Measurements from ENCODE around the gene TIMM23B. TPM values are rescaled to one million over a fixed set of nuclear protein-coding genes. Genes with fewer than 3 reads are reported as not detected.
"Not testable (repeated sequence)": the region's sequence is repeated elsewhere in the genome, so short reads cannot be mapped to it uniquely, and the experiment has no call there.

The TIMM23B gene
- total RNA-seq, 6 experiments from 2014 or later = 12.6 to 15.4 (median 12.9) TPM

DNA sequence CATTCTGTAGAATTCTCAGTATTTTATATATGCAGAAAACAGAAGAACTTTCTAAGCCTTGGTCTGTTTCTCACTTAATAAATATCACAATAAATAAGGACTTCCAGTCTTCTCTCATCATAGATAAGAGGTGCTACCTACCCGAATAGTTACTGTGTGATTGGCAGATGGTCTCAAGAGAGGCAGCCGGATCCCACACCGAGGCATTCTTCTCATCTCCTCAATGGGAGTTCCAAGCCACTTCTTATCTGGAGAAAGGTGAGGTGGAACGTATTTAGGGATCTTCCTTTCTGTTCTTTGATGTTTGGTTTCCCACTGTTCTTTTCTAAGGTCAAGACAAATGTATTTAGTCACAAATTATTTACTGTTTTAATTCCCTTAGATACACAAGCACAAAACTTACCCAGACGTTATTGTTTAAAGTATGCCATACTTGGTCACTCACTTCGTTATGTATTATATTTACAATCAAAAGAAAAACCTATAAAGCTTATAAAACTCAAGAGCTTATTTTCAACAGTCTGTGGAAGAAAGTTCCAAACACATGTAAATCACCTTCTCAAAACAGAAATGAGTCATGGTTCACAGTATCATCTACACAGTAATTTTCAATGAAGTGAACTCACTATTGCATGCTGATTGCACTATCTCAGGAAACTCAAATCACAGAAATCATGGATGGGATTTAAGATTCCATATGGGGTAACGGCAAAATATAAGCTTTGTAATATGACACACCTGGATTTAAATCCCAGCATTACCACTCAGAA is 9.7 kb upstream of the TIMM23B start:
- not testable (repeated sequence) for H3K4me3 Mint-ChIP-seq; H3K9me3 Mint-ChIP-seq; H3K27me3 Mint-ChIP-seq (ENCODE audit: insufficient read depth)

DNA sequence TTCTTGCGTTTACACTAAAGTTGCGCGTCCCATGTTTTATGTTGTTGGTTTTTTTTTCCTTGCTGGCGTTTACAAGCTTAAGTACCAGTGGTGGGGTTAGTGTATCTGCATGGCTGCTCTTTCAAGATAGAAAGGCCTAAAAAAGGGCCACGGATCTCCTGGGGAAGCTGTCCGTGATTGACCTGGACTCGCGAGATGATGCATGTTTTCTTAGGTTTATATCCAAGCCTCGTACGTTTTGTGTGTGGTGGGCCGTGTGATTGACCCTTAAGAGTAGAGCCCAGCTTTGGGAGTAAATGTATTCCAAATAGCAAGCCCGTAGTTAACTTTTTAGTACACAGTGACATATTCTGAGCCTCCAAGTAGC is 469 bp downstream of the TIMM23B start:
- not testable (repeated sequence) for DNase-seq; H3K27me3 Mint-ChIP-seq (ENCODE audit: insufficient read depth); H3K9me3 Mint-ChIP-seq
- Mint-ChIP-seq H3K4me3 (peak overlapping the region; percentile 100), H3K4me1 (ENCODE audit: low read depth) (peaks cover 29% of the 10 kb centered on the region), H3K36me3 (ENCODE audit: low read depth) (peaks cover 12% of the 10 kb centered on the region), H3K27ac (peak overlapping the region; percentile 93)

More for the DNA sequence above, 9.7 kb upstream of the TIMM23B start:
- H3K4me1 Mint-ChIP-seq (ENCODE audit: low read depth) = peaks cover 12% of the 10 kb centered on the region
- H3K36me3 Mint-ChIP-seq (ENCODE audit: low read depth); DNase-seq; H3K27ac Mint-ChIP-seq: not testable (repeated sequence)

DNA sequence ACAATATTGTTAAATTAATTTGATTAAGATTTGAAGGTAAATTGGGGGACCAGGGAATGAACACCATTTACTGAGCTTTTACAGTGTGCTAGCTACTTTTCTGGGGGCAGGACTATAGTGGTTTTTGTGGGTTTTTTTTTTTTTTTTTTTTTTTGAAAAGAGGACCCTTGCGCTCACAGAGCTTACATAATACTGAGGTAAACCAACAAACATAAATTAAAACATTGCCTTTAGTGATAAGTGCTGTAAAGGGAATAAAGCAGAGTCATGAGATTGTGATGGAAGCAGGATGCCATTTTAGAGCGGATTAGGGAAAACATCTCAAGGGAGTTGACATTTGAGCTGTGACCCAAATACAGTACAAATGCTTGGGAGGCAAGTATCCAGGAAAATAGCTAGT is 1.8 kb downstream of the TIMM23B start:
- not testable (repeated sequence) for H3K27me3 Mint-ChIP-seq (ENCODE audit: insufficient read depth); H3K9me3 Mint-ChIP-seq; H3K27ac Mint-ChIP-seq; DNase-seq
- Mint-ChIP-seq H3K4me3 (peak overlapping the region; percentile 100), H3K4me1 (ENCODE audit: low read depth) (peaks cover 29% of the 10 kb centered on the region), H3K36me3 (ENCODE audit: low read depth) (peaks cover 13% of the 10 kb centered on the region)

DNA sequence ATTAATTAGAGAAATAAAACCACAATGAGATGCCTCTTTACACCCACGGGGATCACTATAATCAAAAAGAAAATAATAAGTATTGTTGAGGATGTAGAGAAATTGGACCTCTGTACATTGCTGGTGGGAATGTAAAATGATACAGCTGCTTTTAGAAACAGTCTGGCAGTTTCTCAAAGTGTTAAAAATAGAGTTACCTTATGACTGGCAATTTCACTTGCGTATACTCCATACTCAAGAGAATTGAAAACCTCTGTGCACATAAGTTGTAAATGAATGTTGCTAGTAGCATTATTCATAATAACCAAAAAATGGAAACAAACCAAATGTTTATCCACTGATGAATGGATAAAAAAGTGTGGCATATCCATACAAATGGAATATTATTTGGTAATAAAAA is 6.3 kb downstream of the TIMM23B start:
- H3K36me3 Mint-ChIP-seq (ENCODE audit: low read depth); H3K4me3 Mint-ChIP-seq; H3K27ac Mint-ChIP-seq; DNase-seq; H3K9me3 Mint-ChIP-seq; H3K27me3 Mint-ChIP-seq (ENCODE audit: insufficient read depth): not testable (repeated sequence)
- peaks cover 15% of the 10 kb centered on the region for H3K4me1 Mint-ChIP-seq (ENCODE audit: low read depth)

DNA sequence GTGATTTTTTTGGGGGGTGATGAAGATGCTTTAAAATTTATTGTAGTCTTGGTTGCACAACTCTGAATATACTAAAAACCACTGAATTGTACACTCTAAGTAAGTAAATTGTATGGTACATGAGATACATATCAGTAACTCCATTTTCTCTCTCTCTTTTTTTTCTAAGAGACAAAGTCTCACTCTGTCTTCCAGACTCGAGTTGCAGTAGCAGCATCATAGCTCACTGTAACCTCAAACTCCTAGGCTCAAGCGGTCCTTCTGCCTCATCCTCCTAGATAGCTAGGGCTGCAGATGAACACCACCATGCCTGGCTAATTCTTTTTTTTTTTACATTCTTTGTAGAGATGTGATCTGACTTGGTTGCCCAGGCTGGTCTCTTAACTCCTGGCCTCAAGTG is 6.9 kb downstream of the TIMM23B start:
- not testable (repeated sequence) for H3K27me3 Mint-ChIP-seq (ENCODE audit: insufficient read depth); H3K36me3 Mint-ChIP-seq (ENCODE audit: low read depth); H3K9me3 Mint-ChIP-seq; H3K4me3 Mint-ChIP-seq; H3K27ac Mint-ChIP-seq; DNase-seq
- H3K4me1 Mint-ChIP-seq (ENCODE audit: low read depth) = peaks cover 12% of the 10 kb centered on the region

DNA sequence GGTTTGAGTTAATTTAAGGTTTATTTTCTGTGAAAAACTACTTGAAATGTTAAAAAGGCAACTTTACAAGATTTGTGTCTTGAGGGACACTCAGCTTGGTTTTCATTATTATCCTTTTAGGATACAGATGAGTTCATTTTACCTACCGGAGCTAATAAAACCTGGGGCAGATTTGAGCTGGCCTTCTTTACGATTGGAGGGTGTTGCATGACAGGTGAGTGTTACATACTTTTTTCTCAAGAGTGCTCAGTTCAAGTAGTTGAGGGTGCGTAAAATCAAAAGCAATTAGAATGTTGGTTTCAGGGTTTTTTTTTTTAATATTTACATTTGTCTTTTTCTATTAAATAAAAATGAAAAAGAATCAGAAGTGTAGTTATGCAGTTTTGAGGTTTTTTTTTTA is 10.2 kb downstream of the TIMM23B start:
- not testable (repeated sequence) for H3K27ac Mint-ChIP-seq; DNase-seq; H3K9me3 Mint-ChIP-seq; H3K4me1 Mint-ChIP-seq (ENCODE audit: low read depth); H3K4me3 Mint-ChIP-seq; H3K27me3 Mint-ChIP-seq (ENCODE audit: insufficient read depth)
- H3K36me3 Mint-ChIP-seq (ENCODE audit: low read depth) = peaks cover 11% of the 10 kb centered on the region; the same call in 1 of the 2 replicates

DNA sequence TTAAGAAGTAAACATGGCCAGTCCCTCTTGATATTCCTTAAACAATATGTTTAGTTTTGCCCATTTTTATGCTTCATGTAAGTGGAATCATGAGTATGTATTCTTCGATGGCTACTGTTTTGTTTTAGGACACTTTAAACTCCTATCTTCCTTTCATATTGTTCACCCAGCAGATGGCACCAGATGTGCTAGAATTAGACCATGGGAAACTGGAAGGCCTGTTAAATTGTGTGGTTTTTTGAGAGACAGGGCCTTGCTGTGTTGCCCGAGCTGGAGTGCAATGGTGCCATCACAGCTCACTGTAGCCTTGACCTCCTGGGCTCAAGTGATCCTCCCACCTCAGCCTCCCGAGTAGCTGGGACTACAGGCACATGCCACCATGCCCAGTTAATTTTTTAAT is 11.3 kb downstream of the TIMM23B start:
- not testable (repeated sequence) for H3K27me3 Mint-ChIP-seq (ENCODE audit: insufficient read depth); H3K4me1 Mint-ChIP-seq (ENCODE audit: low read depth); H3K4me3 Mint-ChIP-seq; H3K9me3 Mint-ChIP-seq; H3K27ac Mint-ChIP-seq
- peak; percentile 16 for DNase-seq
- peaks cover 14% of the 10 kb centered on the region for H3K36me3 Mint-ChIP-seq (ENCODE audit: low read depth)

DNA sequence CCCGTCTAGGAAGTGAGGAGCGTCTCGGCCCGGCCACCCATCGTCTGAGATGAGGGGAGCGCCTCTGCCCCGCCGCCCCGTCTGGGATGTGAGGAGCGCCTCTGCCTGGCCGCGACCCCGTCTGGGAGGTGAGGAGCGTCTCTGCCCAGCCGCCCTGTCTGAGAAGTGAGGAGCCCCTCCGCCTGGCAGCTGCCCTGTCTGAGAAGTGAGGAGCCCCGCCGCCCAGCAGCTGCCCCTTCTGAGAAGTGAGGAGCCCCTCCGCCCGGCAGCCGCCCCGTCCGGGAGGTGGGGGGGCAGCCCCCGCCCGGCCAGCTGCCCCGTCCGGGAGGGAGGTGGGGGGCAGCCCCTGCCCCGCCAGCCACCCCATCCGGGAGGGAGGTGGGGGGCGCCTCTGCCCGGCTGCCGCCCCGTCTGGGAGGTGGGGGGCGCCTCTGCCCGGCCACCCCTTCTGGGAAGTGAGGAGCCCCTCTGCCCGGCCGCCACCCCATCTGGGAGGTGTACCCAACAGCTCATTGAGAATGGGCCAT is 28.5 kb downstream of the TIMM23B start:
- H3K27ac Mint-ChIP-seq; H3K4me1 Mint-ChIP-seq (ENCODE audit: low read depth); H3K36me3 Mint-ChIP-seq (ENCODE audit: low read depth); H3K9me3 Mint-ChIP-seq; H3K27me3 Mint-ChIP-seq (ENCODE audit: insufficient read depth); DNase-seq; H3K4me3 Mint-ChIP-seq: not testable (repeated sequence)

DNA sequence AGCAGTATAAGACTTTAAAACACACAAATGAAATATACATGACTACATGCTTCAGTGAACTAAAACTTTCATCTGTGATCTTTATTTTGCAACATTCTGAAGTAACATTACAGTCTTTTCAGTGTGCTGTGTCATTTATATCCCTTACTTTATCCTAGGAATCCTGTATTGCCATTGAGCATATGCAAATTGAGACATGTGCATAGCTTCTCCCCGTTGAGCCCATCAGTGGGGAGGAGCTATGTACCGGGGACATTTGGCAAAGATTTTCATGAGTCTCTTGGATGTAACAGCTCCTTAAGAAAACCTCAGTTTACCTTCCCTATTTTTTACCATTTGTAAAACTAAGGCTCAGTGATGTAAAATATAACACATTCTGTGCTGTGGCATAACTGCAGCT is 29.6 kb downstream of the TIMM23B start:
- H3K27me3 Mint-ChIP-seq (ENCODE audit: insufficient read depth); H3K36me3 Mint-ChIP-seq (ENCODE audit: low read depth); DNase-seq; H3K27ac Mint-ChIP-seq; H3K4me1 Mint-ChIP-seq (ENCODE audit: low read depth); H3K9me3 Mint-ChIP-seq; H3K4me3 Mint-ChIP-seq: not testable (repeated sequence)

DNA sequence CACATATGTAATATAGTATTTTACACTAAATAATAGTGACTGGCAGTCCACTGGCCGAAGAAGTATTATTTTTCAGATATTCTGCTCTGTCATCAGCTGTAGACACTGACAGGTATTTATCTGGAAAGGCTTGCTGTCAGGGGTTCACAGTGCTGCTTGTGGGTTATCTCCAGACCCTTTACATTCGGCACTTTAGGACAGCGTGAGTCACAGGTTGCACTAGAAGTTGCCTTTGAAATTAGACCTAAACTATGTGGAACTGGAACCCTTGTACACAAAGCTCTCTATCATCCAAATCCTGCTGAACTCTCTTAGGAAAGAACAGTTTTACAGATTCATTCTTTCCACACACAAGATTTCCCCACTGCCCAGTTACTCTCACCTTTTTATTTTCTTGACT is 30.2 kb downstream of the TIMM23B start:
- H3K4me1 Mint-ChIP-seq (ENCODE audit: low read depth); DNase-seq; H3K27me3 Mint-ChIP-seq (ENCODE audit: insufficient read depth); H3K27ac Mint-ChIP-seq; H3K36me3 Mint-ChIP-seq (ENCODE audit: low read depth); H3K9me3 Mint-ChIP-seq; H3K4me3 Mint-ChIP-seq: not testable (repeated sequence)

DNA sequence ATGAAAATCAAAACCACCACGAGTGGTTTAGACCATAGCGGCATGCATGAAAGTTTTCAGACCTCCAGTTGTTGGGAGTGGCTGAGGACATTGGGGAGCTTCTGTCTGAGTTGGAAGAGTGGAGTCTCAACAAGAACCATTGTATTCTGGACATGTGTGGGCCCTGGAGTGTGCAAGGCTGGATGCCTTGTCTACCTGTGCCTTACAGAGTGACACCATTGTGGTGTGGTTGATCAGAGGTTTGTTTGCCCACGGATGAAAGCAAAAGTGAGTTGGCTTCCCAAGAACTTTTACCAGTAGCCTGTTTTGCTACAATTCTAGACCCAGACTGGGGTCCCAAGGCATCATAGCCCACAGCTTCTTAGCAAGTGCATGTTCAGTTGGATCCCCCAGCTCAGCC is 35.9 kb downstream of the TIMM23B start:
- DNase-seq; H3K36me3 Mint-ChIP-seq (ENCODE audit: low read depth); H3K9me3 Mint-ChIP-seq; H3K27me3 Mint-ChIP-seq (ENCODE audit: insufficient read depth); H3K4me1 Mint-ChIP-seq (ENCODE audit: low read depth); H3K4me3 Mint-ChIP-seq; H3K27ac Mint-ChIP-seq: not testable (repeated sequence)

DNA sequence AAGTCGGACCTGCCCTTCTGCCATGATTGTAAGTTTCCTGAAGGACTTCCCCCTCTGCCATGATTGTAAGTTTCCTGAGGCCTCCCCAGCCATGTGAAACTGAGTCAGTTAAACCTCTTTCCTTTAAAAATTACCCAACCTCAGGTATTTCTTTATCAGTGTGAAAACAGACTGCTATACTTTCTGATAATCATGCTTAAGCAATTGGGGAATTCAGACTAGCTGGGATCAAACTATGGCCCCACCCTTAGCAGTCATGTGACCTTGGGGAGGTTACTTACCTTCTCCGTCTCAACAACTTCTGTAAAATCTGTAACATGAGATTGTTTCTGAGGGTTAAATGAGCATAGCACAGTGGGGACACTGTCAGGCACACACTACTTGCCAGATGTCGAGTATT is 45.4 kb downstream of the TIMM23B start:
- not testable (repeated sequence) for H3K4me3 Mint-ChIP-seq; H3K27me3 Mint-ChIP-seq (ENCODE audit: insufficient read depth); DNase-seq; H3K9me3 Mint-ChIP-seq; H3K36me3 Mint-ChIP-seq (ENCODE audit: low read depth); H3K4me1 Mint-ChIP-seq (ENCODE audit: low read depth); H3K27ac Mint-ChIP-seq

DNA sequence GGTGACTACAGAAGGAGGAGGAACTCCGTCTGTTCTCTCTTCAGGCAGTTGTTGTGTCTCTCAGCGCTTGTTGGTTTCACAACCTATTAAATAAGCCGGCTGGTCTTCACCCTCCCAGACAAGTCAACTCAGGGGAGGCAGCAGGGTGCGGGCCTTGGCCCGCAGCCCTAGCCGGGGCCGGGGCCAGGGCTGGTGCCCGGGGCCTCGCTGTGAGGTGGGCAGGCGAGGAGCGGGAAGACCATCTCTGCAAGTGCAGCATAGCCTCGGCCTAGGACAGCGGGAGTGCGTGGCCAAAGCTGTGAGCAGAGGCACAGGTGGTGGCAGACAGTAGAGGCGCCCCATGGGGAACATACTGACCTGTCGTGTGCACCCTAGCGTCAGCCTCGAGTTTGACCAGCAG is 46.5 kb downstream of the TIMM23B start, which contains the start of gene AGAP6:
Gene AGAP6, plus strand, starts transcription at position 31 of the 400 bp plus-strand sequence. Its CDS starts 310 bp downstream, at position 341.
- H3K27ac Mint-ChIP-seq; DNase-seq; H3K27me3 Mint-ChIP-seq (ENCODE audit: insufficient read depth); H3K4me3 Mint-ChIP-seq; H3K4me1 Mint-ChIP-seq (ENCODE audit: low read depth); H3K36me3 Mint-ChIP-seq (ENCODE audit: low read depth); H3K9me3 Mint-ChIP-seq: not testable (repeated sequence)

DNA sequence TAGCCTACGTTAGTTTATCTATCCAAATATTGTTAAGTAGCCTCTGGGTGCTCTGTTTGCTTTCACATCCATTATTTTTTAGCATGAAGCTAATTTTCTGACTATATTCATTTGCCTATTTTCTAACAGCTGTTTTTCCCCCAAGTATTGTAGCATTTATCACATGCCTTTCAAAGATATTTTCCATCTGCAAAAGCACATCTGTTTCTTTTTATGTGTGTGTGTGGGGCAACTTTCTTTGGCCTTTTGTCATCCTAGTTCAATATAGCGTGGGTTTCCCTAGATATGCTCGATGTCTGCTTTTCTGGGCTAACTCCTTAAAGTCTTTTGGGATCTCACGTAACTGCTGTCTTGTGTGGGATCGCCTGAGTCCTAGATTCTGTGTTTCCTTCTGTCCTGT is 53.5 kb downstream of the TIMM23B start:
- H3K27me3 Mint-ChIP-seq (ENCODE audit: insufficient read depth); H3K4me1 Mint-ChIP-seq (ENCODE audit: low read depth); H3K4me3 Mint-ChIP-seq; DNase-seq; H3K9me3 Mint-ChIP-seq; H3K36me3 Mint-ChIP-seq (ENCODE audit: low read depth); H3K27ac Mint-ChIP-seq: not testable (repeated sequence)

Measured in HFFc6 (cell line).